HG02623 (cell line): ENCODE data around the gene TEX9.
"Not testable (repeated sequence)": the region's sequence is repeated elsewhere in the genome, so short reads cannot be mapped to it uniquely, and the experiment has no call there.

Experiments
- ATAC-seq: cut with Tn5 transposase; IDR thresholded peaks from one replicate; pipeline ENCODE4 v1.9.1; 2021; ENCODE audit warnings: moderate library complexity; ENCODE audit not compliant: unreplicated experiment

Gene TEX9

DNA sequence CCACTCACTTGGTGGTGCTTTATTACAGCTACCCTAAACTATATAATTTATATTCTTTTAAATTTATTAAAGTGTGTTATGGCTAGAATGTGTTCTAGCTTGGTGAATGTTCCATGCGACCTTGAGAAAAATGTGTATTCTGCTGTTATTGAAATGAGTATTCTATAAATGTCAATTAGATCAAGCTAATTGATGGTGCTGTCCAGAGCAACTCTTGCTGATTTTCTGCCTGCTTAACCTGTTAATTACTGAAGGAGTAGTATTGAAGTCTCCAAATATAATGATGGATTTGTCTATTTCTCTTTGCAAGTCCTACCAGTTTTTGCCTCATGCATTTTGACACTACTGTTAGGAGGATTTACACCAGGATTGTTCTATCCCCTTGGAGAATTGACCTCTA lies 3.2 kb upstream of the TEX9 start:
- no peak for ATAC-seq

- no peak for ATAC-seq
These were observed 985 bp downstream of the TEX9 start for GRCh38 chr15:56366211-56366610.

GRCh38 chr15:56367156-56367555 lies 1.9 kb downstream of the TEX9 start:
- no peak for ATAC-seq

- ATAC-seq, result no peak
These were observed 4.0 kb downstream of the TEX9 start for GRCh38 chr15:56369234-56369633.

GRCh38 chr15:56371495-56372147 lies 6.4 kb downstream of the TEX9 start:
- ATAC-seq, result peak; percentile 82

DNA sequence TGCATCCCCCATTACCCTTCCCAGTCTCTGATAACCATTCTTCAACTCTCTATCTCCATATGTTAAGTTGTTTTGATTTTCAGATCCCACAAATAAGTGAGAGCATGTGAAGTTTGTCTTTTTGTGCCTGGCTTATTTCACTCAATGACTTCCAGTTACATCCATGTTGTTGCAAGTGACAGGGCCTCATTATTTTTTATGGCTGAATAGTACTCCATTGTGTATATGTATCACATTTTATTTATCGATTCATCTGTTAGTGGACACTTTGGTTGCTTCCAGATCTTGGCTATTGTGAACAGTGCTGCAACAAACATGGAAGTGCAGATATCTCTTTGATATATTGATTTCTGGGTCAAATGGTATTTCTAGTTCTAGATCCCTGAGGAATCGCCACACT lies 9.5 kb downstream of the TEX9 start:
- not testable (repeated sequence) for ATAC-seq

GRCh38 chr15:56377822-56378221 lies 12.6 kb downstream of the TEX9 start:
- ATAC-seq, result not testable (repeated sequence)

- no peak for ATAC-seq
These were observed 17.8 kb downstream of the TEX9 start for GRCh38 chr15:56383010-56383409.

GRCh38 chr15:56385908-56386307 lies 20.7 kb downstream of the TEX9 start:
- no peak for ATAC-seq

DNA sequence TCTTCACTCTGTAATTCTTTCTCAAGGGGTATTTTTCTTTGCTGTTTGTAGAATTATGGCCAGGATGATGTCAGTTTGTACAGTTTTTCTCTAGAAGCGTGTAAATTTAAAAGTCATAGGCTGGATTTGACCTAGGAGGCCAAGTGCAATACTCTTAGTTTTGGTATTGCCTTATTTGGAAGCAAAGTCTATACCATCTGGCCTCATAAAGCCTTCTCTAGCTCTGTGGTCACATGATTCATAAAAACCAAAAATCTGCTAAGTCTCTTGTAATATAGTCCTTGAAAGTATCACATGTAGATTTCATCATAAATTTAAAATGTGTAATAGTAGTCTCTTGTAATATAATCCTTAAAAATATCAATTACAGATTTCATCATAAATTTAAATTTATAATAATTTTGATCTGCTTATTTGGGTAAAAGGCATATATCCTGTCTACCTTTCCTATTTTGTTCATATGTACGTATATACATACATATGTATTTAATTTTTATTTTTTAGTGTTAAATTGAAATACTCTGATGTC lies 25.6 kb downstream of the TEX9 start:
- ATAC-seq, result no peak

- ATAC-seq, result no peak
These were observed 28.1 kb downstream of the TEX9 start for GRCh38 chr15:56393277-56393676.

DNA sequence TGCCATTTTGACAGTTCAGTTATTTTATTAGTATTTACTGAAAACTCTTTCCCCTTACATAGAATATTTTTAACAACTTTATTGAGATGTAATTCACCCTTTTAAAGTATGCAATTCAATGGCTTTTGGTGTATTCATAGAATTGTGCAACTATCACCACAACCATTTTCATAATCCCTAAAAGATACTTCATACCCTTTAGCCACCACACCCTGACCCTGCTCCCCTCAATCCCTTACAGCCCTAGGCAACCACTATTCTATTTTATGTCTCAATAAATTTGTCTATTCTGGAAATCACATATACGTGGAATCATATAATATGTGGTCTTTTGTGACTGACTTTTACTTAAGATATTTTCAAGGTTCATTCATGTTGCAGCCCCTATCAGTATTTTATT lies 29.7 kb downstream of the TEX9 start:
- ATAC-seq, result no peak

DNA sequence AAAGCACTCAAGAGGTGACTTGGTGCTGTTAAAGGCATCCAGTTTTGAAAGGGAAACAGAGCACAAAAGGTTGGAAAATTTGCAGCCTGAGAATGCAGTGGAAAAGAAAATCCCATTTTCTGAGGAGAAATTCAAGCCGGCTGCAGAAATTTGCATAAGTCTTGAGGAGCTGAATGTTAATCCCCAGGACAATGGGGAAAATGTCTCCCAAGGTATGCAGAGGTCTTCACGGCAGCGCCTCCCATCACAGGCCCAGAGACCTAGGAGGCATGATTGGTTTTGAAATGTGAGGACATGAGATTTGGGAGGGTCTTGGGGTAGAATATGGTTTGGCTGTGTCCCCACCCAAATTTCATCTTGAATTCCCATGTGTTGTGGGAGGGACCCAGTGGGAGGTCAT lies 32.1 kb downstream of the TEX9 start:
- ATAC-seq, result not testable (repeated sequence)

- not testable (repeated sequence) for ATAC-seq
These were observed 34.0 kb downstream of the TEX9 start for GRCh38 chr15:56399209-56399608.

DNA sequence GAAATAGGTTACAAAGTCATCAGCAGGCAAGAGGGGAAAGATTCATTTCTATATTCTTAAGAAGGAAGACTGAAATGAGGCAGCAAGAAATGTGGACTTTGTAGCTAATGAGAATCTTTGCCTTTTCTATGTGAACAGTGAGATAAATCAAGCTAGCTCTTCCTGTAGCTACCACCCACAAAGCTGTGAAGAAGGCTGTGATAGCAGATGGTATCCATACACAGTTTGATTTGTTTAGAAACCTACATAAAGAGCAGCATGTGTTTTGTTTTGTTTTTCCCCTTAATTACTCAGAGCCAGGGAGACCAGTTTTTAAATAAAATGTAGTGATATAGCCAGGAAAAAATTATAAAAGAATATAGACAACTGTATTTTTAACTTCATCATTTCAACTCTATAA lies 45.5 kb downstream of the TEX9 start:
- no peak for ATAC-seq

DNA sequence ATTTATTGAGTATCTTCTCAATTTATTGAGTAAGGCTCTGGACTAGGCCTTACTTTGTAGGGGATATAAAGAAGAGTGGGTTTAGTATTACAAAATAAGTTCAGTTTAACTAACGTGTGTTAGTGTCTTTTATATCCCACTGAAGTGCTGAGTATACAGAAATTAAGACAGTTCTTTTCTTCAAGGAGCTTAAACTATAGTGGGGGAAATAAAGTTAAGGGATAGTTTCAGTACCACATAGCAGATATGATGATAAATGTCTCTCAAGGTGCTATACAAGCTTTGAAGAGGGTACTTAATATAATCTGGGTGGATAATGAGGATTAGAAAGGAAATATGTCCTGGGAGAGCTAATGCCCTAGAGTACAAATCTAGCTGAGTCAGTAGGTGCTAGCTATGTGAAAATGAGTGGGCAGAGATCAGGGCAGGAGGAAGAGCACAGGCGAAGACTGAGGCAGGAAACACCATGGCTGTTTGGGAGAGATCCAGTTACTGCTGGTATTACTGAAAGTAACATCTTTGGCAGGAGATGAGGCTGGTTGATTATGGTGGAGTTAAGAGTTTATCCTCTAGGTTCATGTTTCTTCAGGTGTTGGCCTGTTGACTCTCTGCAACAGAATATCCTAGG lies 46.0 kb downstream of the TEX9 start:
- no peak for ATAC-seq

DNA sequence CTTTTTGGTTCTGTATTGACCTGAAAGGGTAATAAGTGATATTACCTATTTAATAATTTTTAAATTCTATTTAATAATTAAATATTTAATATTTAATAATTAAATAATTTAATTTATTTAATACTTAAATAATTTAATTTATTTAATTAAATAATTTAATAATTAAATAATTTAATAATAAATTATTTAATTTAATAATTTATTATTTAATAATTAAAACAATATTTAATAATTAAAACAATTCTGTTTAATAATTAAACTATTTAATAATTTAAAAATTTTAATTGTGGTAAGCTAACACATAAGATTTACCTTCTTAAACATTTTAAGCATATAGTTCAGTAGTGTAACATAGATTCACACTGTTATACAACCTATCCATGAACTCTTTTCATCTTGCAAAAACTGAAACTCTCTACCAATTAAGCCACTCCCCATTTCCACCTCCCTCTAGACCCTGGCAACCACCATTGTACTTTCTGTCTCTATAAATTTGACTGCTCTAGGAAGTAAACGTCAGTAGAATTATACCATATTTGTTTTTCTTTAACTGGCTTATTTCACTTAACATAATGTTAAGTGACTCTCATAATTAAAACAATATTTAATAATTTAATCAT lies 48.0 kb downstream of the TEX9 start:
- not testable (repeated sequence) for ATAC-seq

DNA sequence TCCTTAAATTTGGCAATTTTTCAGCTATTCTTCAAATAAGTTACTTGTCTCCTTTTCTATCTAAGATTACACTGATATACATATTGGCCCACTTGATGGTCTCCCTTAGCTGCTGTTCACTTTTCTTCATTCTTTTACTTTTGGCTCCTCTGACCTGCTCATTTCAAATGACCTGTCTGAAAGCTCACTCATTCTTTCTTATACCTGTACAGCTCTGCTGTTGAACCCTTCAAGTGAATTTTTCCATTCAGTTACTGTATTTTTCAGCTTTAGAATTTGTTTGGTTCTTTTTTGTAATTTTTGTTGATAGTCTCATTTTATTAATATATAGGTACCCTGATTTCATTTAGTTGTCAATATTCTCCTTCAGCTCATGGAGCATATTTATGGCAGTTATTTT lies 60.0 kb downstream of the TEX9 start:
- no peak for ATAC-seq

DNA sequence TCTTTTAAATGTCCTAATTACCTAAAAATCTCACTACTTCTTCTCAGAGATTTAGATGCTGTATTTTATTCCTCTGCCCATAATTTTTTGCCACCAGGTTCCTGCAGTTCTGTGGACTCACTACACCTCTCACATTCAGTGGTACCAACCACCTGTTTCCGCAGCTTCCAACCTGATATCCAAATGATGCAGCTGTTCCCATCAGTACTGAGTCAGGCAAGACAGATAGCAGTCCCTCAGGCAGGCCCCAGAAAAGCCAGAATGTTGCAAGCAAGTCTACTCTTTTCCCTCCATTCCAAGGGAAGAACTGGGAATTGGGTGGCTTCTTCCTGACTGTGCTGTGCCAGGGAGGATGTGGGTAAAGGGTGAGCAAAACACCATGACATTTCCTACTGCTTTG lies 60.8 kb downstream of the TEX9 start:
- no peak for ATAC-seq

DNA sequence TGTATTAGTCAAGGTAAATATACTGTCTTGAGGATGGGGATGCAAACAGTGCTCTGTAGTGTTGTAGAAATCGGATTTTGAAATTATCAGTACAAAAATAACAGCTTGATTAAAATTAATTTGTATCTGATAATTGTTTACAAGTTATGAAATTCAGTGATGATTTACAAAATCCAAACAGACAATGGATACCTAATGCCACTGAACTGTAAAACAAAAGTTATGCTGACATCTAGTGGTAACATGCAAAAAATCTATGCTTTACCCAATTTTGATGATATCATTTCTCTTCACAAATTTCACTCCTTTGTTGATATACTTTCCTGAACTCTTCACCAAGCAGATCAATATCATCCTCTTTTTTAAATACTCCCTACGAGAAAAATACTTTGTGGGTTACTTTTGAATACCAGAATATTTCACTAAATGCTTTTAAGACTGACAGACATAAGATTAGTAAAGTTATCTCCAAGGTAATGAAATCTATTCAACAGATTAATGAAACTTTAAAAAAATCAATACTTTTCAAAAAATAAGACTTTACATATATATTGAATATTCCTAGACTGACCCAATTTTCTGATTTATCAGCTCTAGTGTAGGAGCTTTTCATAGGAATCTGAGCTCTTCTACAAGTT lies 63.7 kb downstream of the TEX9 start:
- peak; percentile 41 for ATAC-seq

- no peak for ATAC-seq
These were observed 67.1 kb downstream of the TEX9 start for GRCh38 chr15:56432304-56432703.
